Measurements from ENCODE around the gene PRSS38. TPM values are rescaled to one million over a fixed set of nuclear protein-coding genes. Genes with fewer than 3 reads are reported as not detected.
A peak's percentile ranks its signal among the peaks of the same experiment; 100 is the strongest.

Gene PRSS38
- total RNA-seq, 1 donor from 2014 or later: not detected

DNA sequence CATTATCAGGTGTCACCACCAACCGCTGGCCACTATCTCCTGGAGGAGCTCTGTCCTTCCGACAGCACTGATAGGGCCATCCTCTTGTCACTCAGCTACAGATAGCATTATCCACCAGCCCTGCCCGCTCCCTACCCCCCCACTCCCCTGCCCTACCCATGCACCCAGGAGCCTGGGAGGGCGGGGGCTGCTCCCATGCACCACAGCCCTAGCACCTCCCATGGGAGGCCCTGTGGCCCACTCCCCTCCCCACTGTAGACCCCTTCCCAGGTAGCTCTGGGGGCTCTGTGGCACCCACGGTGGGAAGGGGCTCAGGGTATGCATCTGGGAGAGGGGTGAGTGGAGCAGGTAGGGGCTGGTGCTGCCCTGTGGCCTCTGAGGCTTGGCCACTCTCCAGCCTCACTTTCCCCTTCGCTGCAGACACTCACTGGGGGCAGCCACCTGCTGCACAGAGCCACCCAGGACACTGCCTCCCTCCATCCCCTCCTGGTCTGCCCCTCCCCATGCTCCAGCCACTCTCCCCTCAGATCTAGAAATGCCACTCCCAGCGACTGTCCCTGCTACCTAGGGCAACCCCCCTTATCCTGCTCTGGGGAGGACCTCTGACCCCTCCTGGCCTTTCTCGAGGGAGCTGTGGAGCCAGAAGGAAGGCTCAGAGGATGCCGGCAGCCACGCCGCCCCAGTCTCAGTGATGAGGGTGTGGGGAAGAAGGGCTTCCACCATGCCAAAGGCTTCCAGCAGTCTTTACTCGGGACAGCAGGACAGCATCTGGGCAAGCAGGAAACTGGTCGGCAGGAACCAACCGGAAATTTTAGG, 73.8 kb downstream of the PRSS38 start:
- TF ChIP-seq CTCF (IDR thresholded peaks at IDR 0.05): no peak
- Mint-ChIP-seq H3K9me3 (no peaks in the 10 kb centered on the region), H3K27me3 (no peaks in the 10 kb centered on the region), H3K4me3 (no peak overlapping the region), H3K27ac (no peak overlapping the region), H3K36me3 (ENCODE audit: low read depth) (no peaks in the 10 kb centered on the region), H3K4me1 (peaks cover 5% of the 10 kb centered on the region)
- ChIA-PET POLR2A (no interaction called here), CTCF (no interaction called here)
- intact Hi-C loops (cut with micrococcal nuclease): no loop called here
- ATAC-seq (ENCODE audit: low read depth) (no peak), DNase-seq (peak; percentile 12)

- CTCF ChIA-PET: no interaction called here
- Mint-ChIP-seq H3K27ac (no peak overlapping the region), H3K4me1 (peaks cover 5% of the 10 kb centered on the region), H3K27me3 (no peaks in the 10 kb centered on the region), H3K4me3 (no peak overlapping the region), H3K9me3 (no peaks in the 10 kb centered on the region), H3K36me3 (ENCODE audit: low read depth) (no peaks in the 10 kb centered on the region)
- POLR2A ChIA-PET: no interaction called here
- TF ChIP-seq CTCF (IDR thresholded peaks at IDR 0.05): no peak
- ATAC-seq (ENCODE audit: low read depth) (no peak), DNase-seq (no peak)
- intact Hi-C loops (cut with micrococcal nuclease): no loop called here
Observed at GRCh38 chr1:227889863-227890405, 74.5 kb downstream of the PRSS38 start.

DNA sequence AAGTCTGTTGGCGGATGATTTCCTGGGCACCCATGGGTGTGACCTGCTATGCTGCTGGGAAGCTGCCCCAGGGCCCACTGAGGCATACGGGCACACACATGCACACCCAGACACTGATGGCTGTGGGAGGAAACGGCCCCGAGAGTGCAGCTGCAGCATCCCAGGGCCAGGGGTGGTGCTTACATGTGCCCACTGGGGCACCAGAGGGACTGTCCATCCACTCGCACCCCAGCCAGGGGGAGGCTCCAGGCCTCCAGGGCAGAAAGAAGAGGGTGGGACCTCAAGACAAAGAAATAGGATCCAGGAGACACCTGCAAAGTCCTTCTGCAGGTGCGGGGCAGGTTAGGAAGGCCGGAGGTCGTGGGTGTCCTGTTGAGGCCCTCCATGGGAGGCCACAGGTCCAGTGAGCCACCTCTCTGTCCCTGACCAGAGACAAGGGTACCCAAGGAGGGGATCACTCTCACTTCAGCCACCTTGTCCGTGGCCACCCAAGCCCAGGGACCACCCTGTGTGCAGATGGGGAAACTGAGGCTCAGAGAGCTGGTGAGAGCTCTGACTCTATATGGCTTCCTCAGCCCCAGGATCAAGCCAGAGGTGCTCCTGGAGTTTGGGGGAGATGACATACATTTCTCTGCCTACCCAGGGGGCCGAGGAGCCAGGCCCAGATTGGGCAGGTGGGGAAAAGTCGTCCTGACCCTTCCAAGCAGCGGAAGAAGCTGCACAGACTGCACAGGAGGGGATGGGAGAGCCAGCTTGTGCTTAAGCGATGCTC, 75.2 kb downstream of the PRSS38 start:
- Mint-ChIP-seq H3K9me3 (no peaks in the 10 kb centered on the region), H3K4me1 (peaks cover 3% of the 10 kb centered on the region), H3K27ac (no peak overlapping the region), H3K36me3 (ENCODE audit: low read depth) (no peaks in the 10 kb centered on the region), H3K4me3 (no peak overlapping the region), H3K27me3 (no peaks in the 10 kb centered on the region)
- no peak for ATAC-seq (ENCODE audit: low read depth)
- DNase-seq: peak; percentile 11
- no peak for TF ChIP-seq CTCF (IDR thresholded peaks at IDR 0.05)
- POLR2A ChIA-PET: no interaction called here
- intact Hi-C loops (cut with micrococcal nuclease): no loop called here
- CTCF ChIA-PET: no interaction called here

DNA sequence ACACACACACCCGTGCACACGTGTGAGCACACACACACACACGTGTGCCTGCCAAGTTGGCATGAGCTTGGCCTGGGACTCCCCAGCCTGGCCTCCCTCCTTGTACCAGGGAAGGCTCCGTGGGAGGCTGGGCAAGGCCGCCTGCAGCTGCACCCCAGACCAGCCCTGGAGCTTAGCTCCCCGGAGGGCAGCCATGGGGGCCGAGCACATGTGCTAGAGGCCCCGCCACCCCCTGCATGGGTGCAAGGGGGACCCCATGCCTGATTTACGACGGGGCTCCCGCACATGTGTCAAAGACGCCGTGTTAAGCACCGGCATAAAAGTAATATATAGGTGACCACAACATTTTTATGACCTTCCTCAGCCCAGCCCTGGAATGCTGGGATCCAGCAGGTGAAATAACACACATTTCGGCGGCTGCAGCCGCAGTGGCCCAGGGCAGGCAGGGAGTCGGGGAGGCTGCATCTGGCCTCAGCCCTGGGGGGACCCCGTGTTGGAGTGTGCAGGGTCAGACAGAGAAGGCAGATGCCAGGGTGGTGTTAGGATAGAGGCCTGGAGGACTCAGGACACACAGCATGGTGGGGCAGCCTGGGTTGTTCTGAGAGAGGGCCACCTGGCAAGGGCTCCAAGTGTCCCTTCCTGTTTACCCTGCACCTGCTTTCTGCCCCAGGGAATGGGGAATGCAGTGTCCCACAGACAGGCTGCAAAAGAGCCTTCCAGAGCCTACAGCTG, 75.9 kb downstream of the PRSS38 start:
- no peak for DNase-seq
- ChIA-PET POLR2A (no interaction called here), CTCF (no interaction called here)
- no peak overlapping the region for H3K4me3 Mint-ChIP-seq
- H3K27me3 Mint-ChIP-seq: no peaks in the 10 kb centered on the region
- intact Hi-C loops (cut with micrococcal nuclease): no loop called here
- no peak for ATAC-seq (ENCODE audit: low read depth)
- H3K36me3 Mint-ChIP-seq (ENCODE audit: low read depth): no peaks in the 10 kb centered on the region
- no peaks in the 10 kb centered on the region for H3K9me3 Mint-ChIP-seq
- no peak for TF ChIP-seq CTCF (IDR thresholded peaks at IDR 0.05)
- H3K4me1 Mint-ChIP-seq: peaks cover 2% of the 10 kb centered on the region
- H3K27ac Mint-ChIP-seq: no peak overlapping the region
